Mesothelial cell of epicardium (in vitro differentiated cells): ENCODE measurements around the gene UBL7. TPM values are rescaled to one million over a fixed set of nuclear protein-coding genes. Genes with fewer than 3 reads are reported as not detected.
A peak's percentile ranks its signal among the peaks of the same experiment; 100 is the strongest.

Source experiments
- DNase-seq, 2 experiments: peaks; one replicate each; pipeline ENCODE4 v3.0.0; 2021; ENCODE audit warnings: low spot score in 2 of 2; ENCODE audit not compliant: unreplicated experiment in 2 of 2
- H3K27ac Mint-ChIP-seq: 2 replicates; pipeline ENCODE4 v1.8.0; 2021; ENCODE audit warnings: mixed read lengths
- H3K27me3 Mint-ChIP-seq: 2 replicates; pipeline ENCODE4 v1.8.0; 2021; ENCODE audit warnings: low read depth, mixed read lengths
- H3K36me3 Mint-ChIP-seq: 2 replicates; pipeline ENCODE4 v1.8.0; 2021; ENCODE audit warnings: mixed read lengths
- H3K4me1 Mint-ChIP-seq: 2 replicates; pipeline ENCODE4 v1.8.0; 2021; ENCODE audit warnings: mixed read lengths
- H3K4me3 Mint-ChIP-seq: 2 replicates; pipeline ENCODE4 v1.8.0; 2021; ENCODE audit warnings: mild to moderate bottlenecking, moderate library complexity, mixed read lengths
- H3K9me3 Mint-ChIP-seq: 2 replicates; pipeline ENCODE4 v1.8.0; 2021; ENCODE audit warnings: mixed read lengths
- CTCF ChIP-seq: fragments of 200-600 bp; sonication (generic); IDR thresholded peaks from one replicate; pipeline ENCODE4 v1.5.0; 2021; ENCODE audit warnings: antibody characterized with exemption; ENCODE audit not compliant: unreplicated experiment
- total RNA-seq: library from RNA; stranded (reverse); gene quantifications from 3 replicates; pipeline ENCODE4 v1.2.1, GENCODE V29; 2021

UBL7 gene
- total RNA-seq, 1 donor from 2014 or later = 43.2 TPM

DNA sequence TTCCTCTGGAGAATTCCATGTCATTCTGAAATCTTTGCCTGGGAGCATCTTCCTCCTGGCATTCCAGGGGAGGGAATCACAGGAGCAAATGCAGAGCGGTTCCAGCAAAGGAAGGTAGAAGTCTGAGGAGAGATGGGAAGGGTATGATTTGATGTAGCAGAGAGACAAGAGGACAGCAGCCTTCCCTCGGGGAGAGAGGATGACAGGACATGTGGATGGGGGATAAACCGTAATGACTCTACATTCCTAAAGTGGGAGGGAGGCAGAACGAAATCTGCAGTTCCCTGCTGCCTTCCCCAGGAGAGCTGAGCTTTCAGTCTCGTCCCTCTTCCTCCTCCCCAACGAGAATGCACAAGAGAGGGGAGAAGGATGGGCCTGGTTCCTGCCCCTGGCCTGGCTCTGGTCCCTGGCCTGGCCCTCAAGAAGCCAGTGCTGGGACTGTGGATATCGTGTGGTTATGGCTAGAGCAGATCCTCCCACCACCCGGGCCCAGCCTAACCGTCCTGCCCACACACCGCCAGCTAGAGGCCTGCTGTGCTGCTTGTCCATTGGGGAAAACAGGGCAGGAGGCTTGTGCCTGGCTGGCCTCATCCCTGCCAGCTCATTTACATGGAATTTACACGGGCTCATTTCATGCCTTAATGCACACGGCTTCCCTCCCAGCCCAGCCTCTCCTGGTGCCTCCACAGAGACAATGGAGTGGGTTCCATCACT, 53.8 kb downstream of the UBL7 start:
- peak overlapping the region; percentile 68 for H3K27ac Mint-ChIP-seq
- peaks cover 29% of the 10 kb centered on the region for H3K4me1 Mint-ChIP-seq
- no peak overlapping the region for H3K4me3 Mint-ChIP-seq
- TF ChIP-seq CTCF = no peak
- no peaks in the 10 kb centered on the region for H3K27me3 Mint-ChIP-seq
- no peak for DNase-seq
- no peaks in the 10 kb centered on the region for H3K9me3 Mint-ChIP-seq
- H3K36me3 Mint-ChIP-seq = no peaks in the 10 kb centered on the region

DNA sequence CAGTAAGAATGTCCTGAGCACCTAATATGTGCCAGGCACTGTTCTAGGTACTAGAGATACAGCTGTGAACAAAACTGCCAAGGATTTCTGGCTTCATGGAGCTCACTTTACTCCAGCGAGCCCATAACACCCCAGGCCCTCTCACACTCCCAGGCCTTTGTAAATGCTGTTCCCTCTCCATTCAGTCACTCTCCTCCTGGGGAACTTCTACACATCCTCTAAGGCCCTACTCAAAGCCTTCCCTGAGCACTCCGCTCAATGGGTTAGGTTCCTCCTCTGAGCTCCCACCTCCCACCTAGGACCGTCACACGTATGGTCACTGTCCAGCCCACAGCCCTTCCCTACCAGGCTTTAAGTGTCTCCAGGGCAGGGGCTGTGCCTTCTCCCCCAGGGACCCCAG, 54.4 kb downstream of the UBL7 start:
- Mint-ChIP-seq H3K9me3 (no peaks in the 10 kb centered on the region), H3K36me3 (no peaks in the 10 kb centered on the region), H3K27me3 (no peaks in the 10 kb centered on the region), H3K27ac (no peak overlapping the region), H3K4me3 (no peak overlapping the region), H3K4me1 (peaks cover 29% of the 10 kb centered on the region)
- no peak for TF ChIP-seq CTCF
- no peak for DNase-seq

DNA sequence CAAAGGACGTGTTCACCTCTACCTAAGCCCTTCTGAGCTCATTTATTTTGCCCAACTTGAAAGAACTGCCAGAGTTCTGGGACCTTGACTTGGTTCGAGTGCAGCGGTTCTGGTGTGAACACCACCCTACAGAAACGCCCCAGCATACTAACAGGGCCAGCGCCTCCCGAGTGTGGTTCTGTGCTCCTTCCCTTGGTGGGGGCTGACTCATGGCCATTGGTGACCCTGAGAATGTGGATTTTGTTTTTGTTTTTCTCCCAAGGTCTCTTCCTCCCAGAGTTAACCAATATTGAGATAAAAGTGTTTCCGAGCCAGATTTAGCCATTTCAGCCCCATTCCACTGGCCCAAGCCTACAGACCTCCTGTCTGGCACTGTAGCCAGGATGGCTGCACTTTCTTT, 55.1 kb downstream of the UBL7 start:
- no peaks in the 10 kb centered on the region for H3K27me3 Mint-ChIP-seq
- H3K36me3 Mint-ChIP-seq = no peaks in the 10 kb centered on the region
- H3K4me1 Mint-ChIP-seq = peaks cover 29% of the 10 kb centered on the region
- no peak for DNase-seq
- H3K27ac Mint-ChIP-seq = no peak overlapping the region
- H3K9me3 Mint-ChIP-seq = no peaks in the 10 kb centered on the region
- H3K4me3 Mint-ChIP-seq = no peak overlapping the region
- TF ChIP-seq CTCF = no peak

DNA sequence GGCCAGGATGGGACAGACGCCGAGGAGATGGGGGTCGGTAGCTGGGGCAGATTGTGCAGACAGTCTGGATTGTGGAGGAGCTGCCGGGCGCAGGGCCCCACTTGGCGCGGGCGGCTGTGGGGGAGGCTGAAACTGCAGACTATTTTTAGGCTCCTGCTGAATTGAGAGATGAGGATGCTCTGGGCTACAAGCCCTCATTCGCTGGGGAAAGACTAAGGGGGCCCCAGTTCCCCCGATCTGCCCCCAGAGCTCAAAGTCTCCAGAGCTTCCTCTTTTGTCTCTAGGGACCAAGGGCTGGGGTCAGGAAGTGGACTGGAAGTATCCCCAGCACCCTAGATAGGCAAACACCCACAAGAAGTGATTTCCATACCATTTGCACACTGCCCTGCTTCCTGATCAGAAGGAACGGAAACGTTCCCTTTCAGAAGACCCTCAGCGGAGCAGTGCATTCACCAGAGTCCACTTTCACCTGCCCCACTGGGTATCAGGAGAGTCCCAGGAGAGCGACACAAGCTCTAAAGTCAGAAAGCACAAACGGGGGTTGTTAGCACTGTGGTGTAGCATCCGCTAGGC, 56.9 kb downstream of the UBL7 start:
- H3K36me3 Mint-ChIP-seq = no peaks in the 10 kb centered on the region
- TF ChIP-seq CTCF = no peak
- no peak overlapping the region for H3K4me3 Mint-ChIP-seq
- DNase-seq = no peak
- no peak overlapping the region for H3K27ac Mint-ChIP-seq
- H3K9me3 Mint-ChIP-seq = no peaks in the 10 kb centered on the region
- H3K4me1 Mint-ChIP-seq = peaks cover 29% of the 10 kb centered on the region
- H3K27me3 Mint-ChIP-seq = no peaks in the 10 kb centered on the region

- Mint-ChIP-seq H3K9me3 (no peaks in the 10 kb centered on the region), H3K27me3 (no peaks in the 10 kb centered on the region), H3K27ac (no peak overlapping the region), H3K4me3 (no peak overlapping the region), H3K4me1 (peaks cover 27% of the 10 kb centered on the region), H3K36me3 (no peaks in the 10 kb centered on the region)
- no peak for DNase-seq
- TF ChIP-seq CTCF = no peak
These were observed 57.4 kb downstream of the UBL7 start for GRCh38 chr15:74403588-74403919.
